HepG2 (cell line): ENCODE data around the gene THOP1. TPM values are rescaled to one million over a fixed set of nuclear protein-coding genes. Genes with fewer than 3 reads are reported as not detected.
A peak's percentile ranks its signal among the peaks of the same experiment; 100 is the strongest.

Experiments
- ATAC-seq: fragments of 200-7000 bp; cut with Tn5 transposase; 3 replicates; pipeline ENCODE4 v1.9.1; 2020; ENCODE audit warnings: mild to moderate bottlenecking, moderate library complexity
- BruUV-seq: library from RNA; stranded (reverse); fragments of 400-500 nt; replicated peaks from 2 replicates; lab custom pipeline; 2021; lab: Mats Ljungman, UMichigan
- CTCF ChIA-PET: fragments of 300-600 bp; formaldehyde crosslinking; extraction: SDS; loops from one replicate; lab custom pipeline; 2021; ENCODE audit warnings: low total read pairs, inconsistent platforms, low intra/inter-chr PET ratio; lab: Yijun Ruan, JAX
- POLR2A ChIA-PET: fragments of 350-600 bp; sonication (Branson Sonifier 250); formaldehyde crosslinking; loops from one replicate; lab custom pipeline; 2020; ENCODE audit warnings: antibody characterized with exemption, inconsistent platforms; lab: Yijun Ruan, JAX
- DNase-seq: peaks from one replicate; pipeline ENCODE4 v3.0.0-alpha.2; 2015; ENCODE audit warnings: low spot score
- FAIRE-seq: peaks from 3 replicates; lab custom pipeline; 2011; peaks lifted over from hg19 to GRCh38; lab: Jason Lieb, UNC
- H2AFZ ChIP-seq: one replicate; pipeline ENCODE4 v1.6.1; 2011; ENCODE audit warnings: low read length, inconsistent platforms
- H3K27ac ChIP-seq: fragments of 300-600 bp; 3 replicates; pipeline ENCODE4 v1.8.0; 2011; ENCODE audit warnings: mixed run types, mild to moderate bottlenecking, mixed read lengths, low read length, inconsistent platforms; ENCODE audit not compliant: insufficient read depth; ENCODE audit errors: extremely low read length
- H3K27me3 ChIP-seq, 2 experiments: fragments of 200-600 bp in 1 of 2; 2 replicates in 1 of 2; 3 replicates in 1 of 2; pipeline versions ENCODE4 v1.6.0 to v1.8.0; 2011; ENCODE audit warnings: low read length in 2 of 2, mild to moderate bottlenecking in 2 of 2, moderate library complexity in 2 of 2, inconsistent platforms in 1 of 2; ENCODE audit not compliant: insufficient read depth in 2 of 2, control insufficient read depth in 1 of 2
- H3K36me3 ChIP-seq, 2 experiments: fragments of 200-600 bp in 1 of 2; replicated peaks in 1 of 2; 2 replicates in 1 of 2; 3 replicates in 1 of 2; pipeline versions ENCODE4 v1.5.1 to v1.8.0; 2011; ENCODE audit warnings: low read length in 2 of 2, inconsistent platforms in 1 of 2; ENCODE audit not compliant: insufficient read depth in 2 of 2, control insufficient read depth in 1 of 2
- H3K4me1 ChIP-seq: 2 replicates; pipeline ENCODE4 v1.5.1; 2012; ENCODE audit warnings: low read length, inconsistent platforms; ENCODE audit not compliant: insufficient read depth
- H3K4me2 ChIP-seq: 2 replicates; pipeline ENCODE4 v1.6.0; 2011; ENCODE audit warnings: low read depth, low read length, inconsistent platforms
- H3K4me3 ChIP-seq, 3 experiments: fragments of 200-600 bp in 1 of 3; sonication (generic), shearing (Covaris generic) in 1 of 3; replicated peaks in 1 of 3; 2 replicates each; pipeline ENCODE4 v1.5.1; 2011 to 2016; ENCODE audit warnings: low read length in 3 of 3, inconsistent platforms in 2 of 3, low read depth in 2 of 3, mild to moderate bottlenecking in 2 of 3, control low read depth in 1 of 3, mixed read lengths in 1 of 3; ENCODE audit not compliant: insufficient read depth in 1 of 3
- H3K79me2 ChIP-seq: one replicate; pipeline ENCODE4 v1.6.1; 2011; ENCODE audit warnings: low read length, inconsistent platforms; ENCODE audit not compliant: insufficient read depth
- H3K9ac ChIP-seq: 2 replicates; pipeline ENCODE4 v1.6.0; 2011; ENCODE audit warnings: mild to moderate bottlenecking, low read depth, low read length, inconsistent platforms; ENCODE audit not compliant: insufficient read depth
- H3K9me3 ChIP-seq: 2 replicates; pipeline ENCODE4 v1.5.1; 2012; ENCODE audit warnings: mild to moderate bottlenecking, low read length
- H4K20me1 ChIP-seq: 2 replicates; pipeline ENCODE4 v1.6.0; 2011; ENCODE audit warnings: inconsistent platforms, mild to moderate bottlenecking, low read length, moderate library complexity; ENCODE audit not compliant: insufficient read depth
- HNF4G ChIP-seq, 2 experiments: sonication (generic) in 1 of 2; formaldehyde crosslinking in 1 of 2; IDR thresholded peaks; 2 replicates each; pipeline versions ENCODE4 v1.4.0 to v1.6.1; 2011 to 2020; ENCODE audit warnings: borderline replicate concordance in 2 of 2, low read depth in 2 of 2, mild to moderate bottlenecking in 2 of 2, low read length in 1 of 2, missing genetic modification reagents in 1 of 2, moderate library complexity in 1 of 2
- KLF9 ChIP-seq: IDR thresholded peaks from 2 replicates; pipeline ENCODE4 v1.6.1; 2016; ENCODE audit warnings: low read depth
- LCORL ChIP-seq, 2 experiments: fragments of 450-650 bp in 1 of 2; sonication (generic) in 1 of 2; formaldehyde crosslinking in 1 of 2; IDR thresholded peaks; 2 replicates each; pipeline versions ENCODE4 v1.5.0 to v1.6.1; 2017 to 2020; ENCODE audit warnings: antibody characterized with exemption in 1 of 2, missing genetic modification reagents in 1 of 2
- PHF8 ChIP-seq: sonication (generic); formaldehyde crosslinking; IDR thresholded peaks from 2 replicates; pipeline ENCODE4 v1.5.0; 2020; ENCODE audit warnings: missing genetic modification reagents
- RBM22 ChIP-seq: fragments of 200-400 bp; formaldehyde crosslinking; optimal IDR thresholded peaks from 2 replicates; pipeline ENCODE3; 2017; ENCODE audit warnings: mild to moderate bottlenecking, low read length, moderate library complexity
- ZMYM3 ChIP-seq: sonication (generic); formaldehyde crosslinking; IDR thresholded peaks from 2 replicates; pipeline ENCODE4 v1.5.1; 2020; ENCODE audit warnings: mild to moderate bottlenecking, missing genetic modification reagents
- ZNF367 ChIP-seq: sonication (generic); formaldehyde crosslinking; IDR thresholded peaks from 2 replicates; pipeline ENCODE4 v1.4.0; 2020; ENCODE audit warnings: missing genetic modification reagents, borderline replicate concordance
- ZNF563 ChIP-seq: sonication (generic); formaldehyde crosslinking; IDR thresholded peaks from 2 replicates; pipeline ENCODE4 v1.8.0; 2022; ENCODE audit warnings: mild to moderate bottlenecking, moderate library complexity, missing genetic modification reagents
- ZNF629 ChIP-seq: sonication (generic); formaldehyde crosslinking; conservative IDR thresholded peaks from 2 replicates; pipeline ENCODE4 v1.5.0; 2020; ENCODE audit warnings: missing genetic modification reagents
- WGBS: methylation state at CpG from one replicate; pipeline ENCODE4 v1.1.6; 2017; ENCODE audit warnings: low lambda C conversion rate; 5-methylcytosine and 5-hydroxymethylcytosine counted together
- in situ Hi-C: cut with HindIII; loops from 2 replicates; pipeline ENCODE4 v1.10.0; 2017; ENCODE audit warnings: low pct_unique_long_range_greater_than_20kb; ENCODE audit not compliant: extremely low pct_ligation_motif_present
- intact Hi-C: fragments of 100-400 bp; cut with micrococcal nuclease; formaldehyde crosslinking; loops from one replicate; pipeline ENCODE4 v1.10.0; 2022; ENCODE audit not compliant: unreplicated experiment
- polyA plus RNA-seq, 8 experiments: library from polyadenylated mRNA; depleted of rRNA in 3 of 8; stranded (reverse) in 7 of 8; unstranded in 1 of 8; fragments of >200 nt; fragmentation: Illumina TruSeq in 4 of 8; extraction: Trizol in 4 of 8; gene quantifications; 2 replicates each; pipeline versions ENCODE4 v1.2.1 to v1.2.3, GENCODE V29; 2011 to 2016; ENCODE audit warnings: low read depth in 4 of 8, missing spikeins in 1 of 8, mixed read lengths in 1 of 8; ENCODE audit not compliant: insufficient read depth in 1 of 8
- total RNA-seq, 5 experiments: library from RNA; depleted of rRNA; stranded (reverse); fragments of >200 nt; fragmentation: Illumina TruSeq; extraction: Trizol; gene quantifications; 2 replicates each; pipeline ENCODE4 v1.2.3, GENCODE V29; 2016; ENCODE audit warnings: low read depth in 1 of 5

THOP1 gene
- total and polyA plus RNA-seq, 2 of the 13 experiments (the other 11 are each of a cell fraction or from before 2014, with no cell fraction given): 74.4 to 116 TPM

GRCh38 chr19:2763687-2764086 is 21.6 kb upstream of the THOP1 start:
- POLR2A ChIA-PET: no interaction called here
- H3K4me2 ChIP-seq: no peak overlapping the region
- DNase-seq (no peak), ATAC-seq (no peak), FAIRE-seq (no peak)
- no peak overlapping the region for H3K4me3 ChIP-seq
- WGBS: 96% methylated on average over 12 of the region's 12 CpGs
- H3K27ac ChIP-seq: no peak overlapping the region
- no TSS peak for BruUV-seq
- peaks cover 4% of the 10 kb centered on the region for H3K79me2 ChIP-seq
- H3K36me3 ChIP-seq: peaks cover 34 to 79% of the 10 kb centered on the region in 2 experiments; a peak in 4 of 5 replicates
- H3K27me3 ChIP-seq: no peaks in the 10 kb centered on the region
- TF ChIP-seq PHF8 (no peak), HNF4G (IDR thresholded peaks at IDR 0.05; ENCODE audit: borderline replicate concordance, low read depth, low read length) (no peak), HNF4G (CRISPR knock-in tag; IDR thresholded peaks at IDR 0.05; ENCODE audit: borderline replicate concordance, low read depth) (no peak), ZNF563 (no peak), ZNF629 (CRISPR knock-in tag) (peak; percentile 91), ZMYM3 (CRISPR knock-in tag) (peak; percentile 41; the same call in 1 of the 2 replicates), ZNF367 (CRISPR knock-in tag) (no peak), LCORL (IDR thresholded peaks at IDR 0.05) (no peak), LCORL (CRISPR knock-in tag; IDR thresholded peaks at IDR 0.05) (no peak)
- H3K4me1 ChIP-seq: no peaks in the 10 kb centered on the region
- in situ Hi-C loops (no loop called here), intact Hi-C loops (no loop called here)
- no peaks in the 10 kb centered on the region for H3K9me3 ChIP-seq
- no peak overlapping the region for H2AFZ ChIP-seq
- H4K20me1 ChIP-seq: peaks cover under 1% of the 10 kb centered on the region; the same call in 1 of the 2 replicates
- CTCF ChIA-PET: no interaction called here
- H3K9ac ChIP-seq: no peak overlapping the region

DNA sequence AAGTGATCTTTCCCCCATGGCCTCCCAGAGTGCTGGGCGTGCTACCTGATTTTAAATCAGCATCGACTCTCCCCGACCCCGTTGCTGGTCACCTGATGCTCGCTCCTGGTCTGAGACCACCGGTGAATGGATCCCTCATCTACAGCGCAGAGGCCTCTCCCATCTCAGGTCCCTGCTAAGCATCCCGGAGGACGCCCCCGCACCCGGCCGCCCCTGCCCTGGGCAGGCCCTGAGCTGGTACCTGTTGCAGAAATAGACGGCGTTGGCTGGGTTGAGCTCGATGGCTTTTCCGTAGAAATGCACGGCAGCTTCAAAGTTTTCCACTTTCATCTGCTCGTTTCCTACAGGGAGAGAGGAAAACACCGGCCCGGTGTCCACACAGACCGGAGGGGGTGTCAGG is 20.4 kb upstream of the THOP1 start:
- FAIRE-seq: no peak
- H3K36me3 ChIP-seq: peaks cover 36 to 73% of the 10 kb centered on the region in 2 experiments; a peak in 4 of 5 replicates
- intact Hi-C loops: no loop called here
- H4K20me1 ChIP-seq: peaks cover 10% of the 10 kb centered on the region; the same call in 1 of the 2 replicates
- DNase-seq: no peak
- TF ChIP-seq RBM22: peak; percentile 12
- no peak for TF ChIP-seq KLF9
- TF ChIP-seq, all 625 proteins: peak for 1
- Histone ChIP-seq H3K79me2 (peaks cover 11% of the 10 kb centered on the region), H3K9me3 (no peaks in the 10 kb centered on the region), H3K27ac (no peak overlapping the region), H3K4me1 (no peaks in the 10 kb centered on the region), H3K4me2 (no peak overlapping the region), H3K27me3 (no peaks in the 10 kb centered on the region), H2AFZ (no peak overlapping the region), H3K4me3 (no peak overlapping the region), H3K9ac (no peak overlapping the region)
- ATAC-seq: no peak
- BruUV-seq: no TSS peak
- ChIA-PET CTCF (no interaction called here), POLR2A (no interaction called here)
- in situ Hi-C loops: no loop called here
- 93% methylated on average over 9 of the region's 21 CpGs for WGBS
